ENCODE measurements around the gene LRRC37B.
"Not testable (repeated sequence)": the region's sequence is repeated elsewhere in the genome, so short reads cannot be mapped to it uniquely, and the experiment has no call there.

Gene LRRC37B

GRCh38 chr17:32054985-32055384 is 47.8 kb downstream of the LRRC37B start:
- H3K27me3 ChIP-seq (ENCODE audit: control insufficient read depth, insufficient read depth, low read length): not testable (repeated sequence)

GRCh38 chr17:32055425-32055824 is 48.2 kb downstream of the LRRC37B start:
- H3K9ac ChIP-seq (ENCODE audit: low read length); H3K4me1 ChIP-seq (ENCODE audit: control insufficient read depth, insufficient read depth, low read length); H3K4me3 ChIP-seq (ENCODE audit: low read length); H3K36me3 ChIP-seq (ENCODE audit: control insufficient read depth, insufficient read depth, low read length); H3K27me3 ChIP-seq (ENCODE audit: control insufficient read depth, insufficient read depth, low read length); H3K27ac ChIP-seq (ENCODE audit: low read depth, low read length): not testable (repeated sequence)

More at GRCh38 chr17:32054985-32055384, 47.8 kb downstream of the LRRC37B start:
- not testable (repeated sequence) for H3K9ac ChIP-seq (ENCODE audit: low read length); H3K4me1 ChIP-seq (ENCODE audit: control insufficient read depth, insufficient read depth, low read length); H3K36me3 ChIP-seq (ENCODE audit: control insufficient read depth, insufficient read depth, low read length); H3K27ac ChIP-seq (ENCODE audit: low read depth, low read length); H3K4me3 ChIP-seq (ENCODE audit: low read length)

GRCh38 chr17:32056500-32056899 is 49.3 kb downstream of the LRRC37B start:
- H3K27me3 ChIP-seq (ENCODE audit: control insufficient read depth, insufficient read depth, low read length); H3K4me1 ChIP-seq (ENCODE audit: control insufficient read depth, insufficient read depth, low read length); H3K27ac ChIP-seq (ENCODE audit: low read depth, low read length); H3K4me3 ChIP-seq (ENCODE audit: low read length); H3K36me3 ChIP-seq (ENCODE audit: control insufficient read depth, insufficient read depth, low read length); H3K9ac ChIP-seq (ENCODE audit: low read length): not testable (repeated sequence)

- not testable (repeated sequence) for H3K4me3 ChIP-seq (ENCODE audit: low read length); H3K27me3 ChIP-seq (ENCODE audit: control insufficient read depth, insufficient read depth, low read length); H3K4me1 ChIP-seq (ENCODE audit: control insufficient read depth, insufficient read depth, low read length); H3K36me3 ChIP-seq (ENCODE audit: control insufficient read depth, insufficient read depth, low read length); H3K27ac ChIP-seq (ENCODE audit: low read depth, low read length); H3K9ac ChIP-seq (ENCODE audit: low read length)
These were observed 50.4 kb downstream of the LRRC37B start for GRCh38 chr17:32057460-32058105.

DNA sequence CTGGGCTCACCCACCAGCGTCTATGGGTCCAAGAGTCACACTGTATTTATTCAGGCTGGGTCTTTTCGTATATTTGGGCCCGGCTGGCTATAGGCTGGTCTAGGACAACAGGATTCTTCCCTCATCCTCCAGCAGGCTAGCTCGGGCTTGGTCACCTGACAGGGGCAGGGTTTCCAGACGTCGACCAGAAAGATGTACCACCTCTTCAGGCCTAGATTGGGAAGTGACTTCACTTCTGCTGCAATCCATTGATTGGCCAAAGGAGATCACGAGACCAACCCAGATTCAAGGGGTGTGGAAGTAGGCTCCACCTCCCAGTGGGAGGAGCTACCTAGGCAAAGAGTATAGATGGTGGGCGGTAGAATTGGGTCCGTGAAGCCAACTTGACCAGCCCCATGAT is 53.5 kb downstream of the LRRC37B start:
- not testable (repeated sequence) for H3K27me3 ChIP-seq (ENCODE audit: control insufficient read depth, insufficient read depth, low read length); H3K9ac ChIP-seq (ENCODE audit: low read length); H3K4me3 ChIP-seq (ENCODE audit: low read length); H3K36me3 ChIP-seq (ENCODE audit: control insufficient read depth, insufficient read depth, low read length); H3K27ac ChIP-seq (ENCODE audit: low read depth, low read length); H3K4me1 ChIP-seq (ENCODE audit: control insufficient read depth, insufficient read depth, low read length)

- H3K4me1 ChIP-seq (ENCODE audit: control insufficient read depth, insufficient read depth, low read length); H3K4me3 ChIP-seq (ENCODE audit: low read length); H3K36me3 ChIP-seq (ENCODE audit: control insufficient read depth, insufficient read depth, low read length); H3K9ac ChIP-seq (ENCODE audit: low read length); H3K27me3 ChIP-seq (ENCODE audit: control insufficient read depth, insufficient read depth, low read length); H3K27ac ChIP-seq (ENCODE audit: low read depth, low read length): not testable (repeated sequence)
These were observed 54.7 kb downstream of the LRRC37B start for GRCh38 chr17:32061840-32062239.

DNA sequence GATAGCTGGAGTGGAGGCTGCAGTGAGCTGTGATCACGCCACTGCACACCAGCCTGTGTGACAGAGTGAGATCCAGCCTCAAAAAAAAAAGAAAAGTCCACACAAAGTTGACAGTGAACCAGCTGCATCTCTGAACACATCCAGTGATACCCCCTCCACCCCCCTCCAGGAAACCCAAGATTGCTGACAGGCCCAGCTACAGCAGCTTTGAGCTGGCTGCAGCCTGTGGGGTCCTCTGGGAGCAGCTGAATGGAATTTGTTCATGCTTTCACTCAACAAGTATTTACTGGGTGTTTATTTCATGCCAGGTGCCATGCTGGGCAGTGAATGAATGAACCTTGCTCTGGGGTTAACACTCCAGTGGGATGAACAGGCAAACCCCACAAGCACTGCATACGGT is 56.9 kb downstream of the LRRC37B start:
- not testable (repeated sequence) for H3K27me3 ChIP-seq (ENCODE audit: control insufficient read depth, insufficient read depth, low read length)

DNA sequence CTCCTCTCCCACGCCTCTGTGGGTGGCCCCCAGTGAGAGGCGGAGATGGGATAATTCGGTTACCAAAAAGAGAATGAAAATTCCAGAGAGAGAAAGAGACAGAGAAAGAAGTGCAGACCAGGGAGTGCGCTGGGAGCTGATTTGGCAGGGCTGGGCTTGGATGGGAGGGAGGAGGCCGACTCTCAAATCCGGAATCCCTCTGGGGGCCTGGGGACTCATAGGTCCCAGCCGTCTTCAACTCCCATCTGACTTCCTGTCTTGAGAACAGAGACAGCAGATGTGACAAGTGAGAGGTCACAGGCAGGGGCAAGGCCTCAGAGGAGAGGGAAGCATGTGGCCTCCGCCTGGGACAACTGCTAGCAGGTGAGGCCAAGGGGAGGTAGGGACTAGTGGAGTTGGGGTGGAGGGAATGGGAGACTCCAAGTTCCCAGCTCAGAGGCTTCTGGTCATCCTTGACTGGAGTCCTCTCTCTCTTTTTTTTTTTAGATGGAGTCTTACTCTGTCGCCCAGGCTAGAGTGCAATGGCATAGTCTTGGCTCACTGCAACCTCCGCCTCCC is 59.0 kb downstream of the LRRC37B start:
- H3K36me3 ChIP-seq (ENCODE audit: control insufficient read depth, insufficient read depth, low read length); H3K4me3 ChIP-seq (ENCODE audit: low read length); H3K4me1 ChIP-seq (ENCODE audit: control insufficient read depth, insufficient read depth, low read length); H3K27me3 ChIP-seq (ENCODE audit: control insufficient read depth, insufficient read depth, low read length); H3K27ac ChIP-seq (ENCODE audit: low read depth, low read length); H3K9ac ChIP-seq (ENCODE audit: low read length): not testable (repeated sequence)

More for the DNA sequence above, 56.9 kb downstream of the LRRC37B start:
- H3K27ac ChIP-seq (ENCODE audit: low read depth, low read length); H3K4me3 ChIP-seq (ENCODE audit: low read length); H3K36me3 ChIP-seq (ENCODE audit: control insufficient read depth, insufficient read depth, low read length); H3K4me1 ChIP-seq (ENCODE audit: control insufficient read depth, insufficient read depth, low read length); H3K9ac ChIP-seq (ENCODE audit: low read length): not testable (repeated sequence)

DNA sequence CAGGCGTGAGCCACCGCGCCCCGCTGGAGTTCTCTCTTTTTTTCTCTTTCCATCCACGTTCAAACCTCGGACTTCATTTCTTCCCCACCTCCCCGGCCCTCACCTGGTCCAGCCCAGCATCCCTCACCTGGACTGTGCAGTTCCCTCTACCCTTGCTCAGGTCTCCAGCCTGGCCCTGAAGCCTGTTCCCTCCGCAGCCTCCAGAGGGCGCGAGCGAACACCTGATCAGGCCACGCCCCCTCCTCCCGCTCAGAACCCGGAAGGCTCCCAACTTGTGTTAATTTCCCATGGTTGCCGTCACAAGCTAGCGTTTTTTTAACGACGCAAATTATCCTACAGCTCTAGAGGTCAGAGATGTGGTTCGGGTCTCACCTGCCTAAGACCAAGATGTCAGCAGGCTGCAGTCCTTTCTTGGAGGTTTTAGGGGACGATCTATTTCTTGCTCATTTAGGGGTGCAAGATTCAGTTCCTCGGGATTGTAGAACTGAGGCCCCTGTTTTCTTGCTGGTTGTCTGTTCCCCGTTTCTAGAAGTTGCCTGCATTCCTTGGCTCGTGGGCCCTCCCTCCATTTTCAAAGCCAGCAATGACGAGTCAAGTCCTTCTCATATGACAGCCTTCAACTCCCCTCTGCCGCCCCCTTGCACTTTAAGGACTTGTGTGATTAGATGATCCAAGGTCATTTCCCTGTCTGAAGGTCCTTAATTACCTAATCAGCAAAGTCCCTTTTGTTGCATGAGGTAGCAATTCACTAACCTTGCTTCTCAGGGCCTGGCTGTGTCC is 59.9 kb downstream of the LRRC37B start:
- H3K27me3 ChIP-seq (ENCODE audit: control insufficient read depth, insufficient read depth, low read length); H3K4me1 ChIP-seq (ENCODE audit: control insufficient read depth, insufficient read depth, low read length); H3K9ac ChIP-seq (ENCODE audit: low read length); H3K27ac ChIP-seq (ENCODE audit: low read depth, low read length); H3K36me3 ChIP-seq (ENCODE audit: control insufficient read depth, insufficient read depth, low read length): not testable (repeated sequence)
- peak overlapping the region; percentile 36 for H3K4me3 ChIP-seq (ENCODE audit: low read length)

DNA sequence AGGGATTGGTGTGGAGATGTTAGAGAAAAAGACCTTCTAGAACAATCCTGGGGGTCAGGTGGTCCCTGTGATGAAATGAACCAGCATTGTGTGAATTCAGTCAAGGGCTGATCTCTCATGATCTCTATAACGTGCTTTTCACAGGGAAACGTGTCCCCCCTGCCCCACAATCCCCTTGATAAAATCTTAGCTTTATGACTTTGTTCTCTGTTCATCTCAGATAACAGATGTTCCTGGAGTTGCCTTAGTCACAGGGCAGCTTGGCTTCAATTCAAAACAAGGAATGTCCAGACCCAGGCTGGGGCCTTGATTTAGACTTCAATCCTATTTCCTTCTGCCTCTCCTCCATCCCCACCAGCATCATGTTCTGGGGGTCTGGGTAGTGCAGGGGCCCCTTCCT is 61.9 kb downstream of the LRRC37B start:
- not testable (repeated sequence) for H3K36me3 ChIP-seq (ENCODE audit: control insufficient read depth, insufficient read depth, low read length); H3K27ac ChIP-seq (ENCODE audit: low read depth, low read length); H3K4me1 ChIP-seq (ENCODE audit: control insufficient read depth, insufficient read depth, low read length); H3K27me3 ChIP-seq (ENCODE audit: control insufficient read depth, insufficient read depth, low read length); H3K4me3 ChIP-seq (ENCODE audit: low read length); H3K9ac ChIP-seq (ENCODE audit: low read length)

GRCh38 chr17:32071961-32072360 is 64.8 kb downstream of the LRRC37B start:
- H3K4me1 ChIP-seq (ENCODE audit: control insufficient read depth, insufficient read depth, low read length); H3K36me3 ChIP-seq (ENCODE audit: control insufficient read depth, insufficient read depth, low read length); H3K9ac ChIP-seq (ENCODE audit: low read length); H3K4me3 ChIP-seq (ENCODE audit: low read length); H3K27ac ChIP-seq (ENCODE audit: low read depth, low read length); H3K27me3 ChIP-seq (ENCODE audit: control insufficient read depth, insufficient read depth, low read length): not testable (repeated sequence)

GRCh38 chr17:32073131-32073530 is 65.9 kb downstream of the LRRC37B start:
- H3K27ac ChIP-seq (ENCODE audit: low read depth, low read length); H3K4me3 ChIP-seq (ENCODE audit: low read length); H3K27me3 ChIP-seq (ENCODE audit: control insufficient read depth, insufficient read depth, low read length); H3K36me3 ChIP-seq (ENCODE audit: control insufficient read depth, insufficient read depth, low read length); H3K4me1 ChIP-seq (ENCODE audit: control insufficient read depth, insufficient read depth, low read length); H3K9ac ChIP-seq (ENCODE audit: low read length): not testable (repeated sequence)

- not testable (repeated sequence) for H3K4me3 ChIP-seq (ENCODE audit: low read length)
These were observed 72.6 kb downstream of the LRRC37B start for GRCh38 chr17:32079753-32080152.

More at GRCh38 chr17:32079753-32080152, 72.6 kb downstream of the LRRC37B start:
- H3K36me3 ChIP-seq (ENCODE audit: control insufficient read depth, insufficient read depth, low read length); H3K9ac ChIP-seq (ENCODE audit: low read length); H3K27me3 ChIP-seq (ENCODE audit: control insufficient read depth, insufficient read depth, low read length); H3K4me1 ChIP-seq (ENCODE audit: control insufficient read depth, insufficient read depth, low read length); H3K27ac ChIP-seq (ENCODE audit: low read depth, low read length): not testable (repeated sequence)
